ENCODE measurements around the gene ITGAD.
A peak's percentile ranks its signal among the peaks of the same experiment; 100 is the strongest.

Gene ITGAD

DNA sequence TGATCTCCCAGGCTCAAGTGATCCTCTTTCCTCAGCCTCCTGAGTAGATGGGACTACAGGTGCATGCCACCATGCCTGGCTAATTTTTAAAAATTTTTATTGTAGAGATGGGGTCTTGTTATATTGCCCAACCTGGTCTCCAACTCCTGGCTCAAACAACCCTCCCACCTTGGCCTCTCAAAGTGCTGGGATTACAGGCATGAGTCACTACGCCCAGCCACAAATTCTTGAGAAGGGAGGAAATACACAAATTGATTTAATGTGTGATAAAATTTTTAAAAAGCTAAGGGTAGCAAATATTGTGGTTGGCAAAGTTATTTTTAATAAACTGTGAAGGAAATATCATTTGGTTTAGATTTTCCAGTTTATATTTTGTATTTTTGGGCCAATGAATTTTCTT, 9.6 kb downstream of the ITGAD start:
- no peak for DNase-seq (ENCODE audit: low read depth)
- no peak overlapping the region for H3K4me3 ChIP-seq (ENCODE audit: low read depth, low read length)
- TF ChIP-seq, protein P1, sequence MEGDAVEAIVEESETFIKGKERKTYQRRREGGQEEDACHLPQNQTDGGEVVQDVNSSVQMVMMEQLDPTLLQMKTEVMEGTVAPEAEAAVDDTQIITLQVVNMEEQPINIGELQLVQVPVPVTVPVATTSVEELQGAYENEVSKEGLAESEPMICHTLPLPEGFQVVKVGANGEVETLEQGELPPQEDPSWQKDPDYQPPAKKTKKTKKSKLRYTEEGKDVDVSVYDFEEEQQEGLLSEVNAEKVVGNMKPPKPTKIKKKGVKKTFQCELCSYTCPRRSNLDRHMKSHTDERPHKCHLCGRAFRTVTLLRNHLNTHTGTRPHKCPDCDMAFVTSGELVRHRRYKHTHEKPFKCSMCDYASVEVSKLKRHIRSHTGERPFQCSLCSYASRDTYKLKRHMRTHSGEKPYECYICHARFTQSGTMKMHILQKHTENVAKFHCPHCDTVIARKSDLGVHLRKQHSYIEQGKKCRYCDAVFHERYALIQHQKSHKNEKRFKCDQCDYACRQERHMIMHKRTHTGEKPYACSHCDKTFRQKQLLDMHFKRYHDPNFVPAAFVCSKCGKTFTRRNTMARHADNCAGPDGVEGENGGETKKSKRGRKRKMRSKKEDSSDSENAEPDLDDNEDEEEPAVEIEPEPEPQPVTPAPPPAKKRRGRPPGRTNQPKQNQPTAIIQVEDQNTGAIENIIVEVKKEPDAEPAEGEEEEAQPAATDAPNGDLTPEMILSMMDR (IDR thresholded peaks at IDR 0.05; ENCODE audit: low read depth, low read length, missing control alignments), result no peak

DNA sequence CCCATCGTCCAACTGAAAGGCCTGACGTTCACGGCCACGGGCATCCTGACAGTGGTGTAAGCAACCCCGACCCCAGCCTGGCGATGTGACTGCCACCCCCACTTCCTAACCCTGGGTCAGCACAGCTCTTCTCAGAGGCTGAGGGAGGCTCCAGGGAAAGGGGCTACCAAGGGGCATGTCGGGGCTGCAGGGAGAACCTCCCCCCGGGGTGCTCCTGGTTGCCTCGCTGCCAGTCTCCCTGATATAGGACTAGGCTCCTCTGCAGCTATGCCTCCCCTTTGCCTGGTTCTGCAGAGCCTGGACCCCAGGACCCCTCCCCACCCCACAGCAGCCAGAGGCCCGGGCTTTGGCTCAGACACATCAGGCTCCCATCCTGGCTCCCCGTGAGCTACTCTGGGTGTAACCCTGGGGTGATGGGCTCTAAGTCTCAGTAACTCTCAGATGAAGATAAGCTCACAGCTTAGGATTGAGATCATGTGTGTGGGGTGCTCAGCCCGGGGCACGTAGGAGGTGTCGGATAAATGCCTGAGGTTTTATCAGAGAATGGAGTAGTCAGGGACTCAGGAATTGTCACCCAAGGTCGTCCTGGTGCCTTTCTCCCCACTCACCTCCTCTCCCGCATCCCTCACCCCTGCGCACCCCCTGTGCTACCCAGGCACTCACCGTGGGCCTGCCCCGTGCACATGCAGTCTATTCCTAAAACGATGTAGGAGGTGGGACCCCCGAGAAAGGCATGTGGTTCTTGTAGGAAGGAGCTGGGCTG, 10.6 kb downstream of the ITGAD start:
- TF ChIP-seq, protein P1 (IDR thresholded peaks at IDR 0.05; ENCODE audit: low read depth, low read length, missing control alignments), result no peak
- DNase-seq (ENCODE audit: low read depth), result no peak
- H3K4me3 ChIP-seq (ENCODE audit: low read depth, low read length), result peak overlapping the region; percentile 50

DNA sequence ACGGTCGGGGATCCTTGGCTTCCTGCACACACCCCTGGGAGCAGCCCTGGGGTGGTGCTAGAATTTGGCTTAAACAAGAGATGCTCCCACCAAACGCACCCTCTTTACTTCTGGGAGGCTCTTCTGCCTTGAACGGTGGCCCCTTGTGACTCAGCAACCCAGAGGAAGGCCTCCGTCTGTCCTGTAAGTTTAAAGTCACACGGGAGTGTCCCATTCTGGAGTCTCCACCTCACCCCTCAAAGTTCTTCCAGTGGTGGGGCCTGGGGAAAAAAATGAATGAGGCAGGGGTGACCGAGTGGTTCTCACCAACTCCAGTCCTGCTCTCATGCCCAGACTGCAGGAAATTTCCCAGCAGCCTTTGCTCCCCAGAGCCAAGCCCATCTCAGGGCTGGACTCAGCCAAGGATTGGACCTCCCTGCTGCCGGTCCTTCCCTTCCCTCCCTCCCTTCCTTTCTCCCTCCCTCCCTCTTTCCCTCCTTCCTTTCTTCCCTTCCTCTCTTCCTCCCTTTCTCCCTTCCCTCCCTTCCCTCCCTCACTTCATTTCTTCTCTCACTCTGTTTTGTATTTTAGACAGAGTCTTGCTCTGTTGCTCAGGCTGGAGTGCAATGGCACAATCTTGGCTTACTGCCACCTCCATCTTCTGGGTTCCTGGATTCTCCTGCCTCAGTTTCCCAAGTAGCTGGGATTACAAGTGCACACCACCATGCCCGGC, 11.4 kb downstream of the ITGAD start:
- no peak for DNase-seq (ENCODE audit: low read depth)
- H3K4me3 ChIP-seq (ENCODE audit: low read depth, low read length), result peak overlapping the region; percentile 50

DNA sequence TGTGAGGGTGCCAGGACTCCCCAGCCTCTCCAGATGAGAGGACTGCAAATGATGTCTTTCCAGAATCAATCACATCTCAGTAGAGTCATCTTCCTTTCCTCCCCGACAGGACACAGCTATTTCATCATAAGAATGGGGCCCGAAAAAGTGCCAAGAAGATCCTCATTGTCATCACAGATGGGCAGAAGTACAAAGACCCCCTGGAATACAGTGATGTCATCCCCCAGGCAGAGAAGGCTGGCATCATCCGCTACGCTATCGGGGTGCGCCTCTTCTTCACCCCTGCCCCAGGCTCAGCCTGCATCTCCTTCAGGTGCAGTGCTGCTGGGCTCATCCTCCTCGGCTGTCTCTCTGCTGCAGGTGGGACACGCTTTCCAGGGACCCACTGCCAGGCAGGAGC, 14.3 kb downstream of the ITGAD start:
- no peak overlapping the region for H3K4me3 ChIP-seq (ENCODE audit: low read depth, low read length)
- no peak for DNase-seq (ENCODE audit: low read depth)
- TF ChIP-seq, protein P1 (IDR thresholded peaks at IDR 0.05; ENCODE audit: low read depth, low read length, missing control alignments), result no peak

More for the DNA sequence above, 11.4 kb downstream of the ITGAD start:
- TF ChIP-seq, protein P1 (IDR thresholded peaks at IDR 0.05; ENCODE audit: low read depth, low read length, missing control alignments), result no peak

DNA sequence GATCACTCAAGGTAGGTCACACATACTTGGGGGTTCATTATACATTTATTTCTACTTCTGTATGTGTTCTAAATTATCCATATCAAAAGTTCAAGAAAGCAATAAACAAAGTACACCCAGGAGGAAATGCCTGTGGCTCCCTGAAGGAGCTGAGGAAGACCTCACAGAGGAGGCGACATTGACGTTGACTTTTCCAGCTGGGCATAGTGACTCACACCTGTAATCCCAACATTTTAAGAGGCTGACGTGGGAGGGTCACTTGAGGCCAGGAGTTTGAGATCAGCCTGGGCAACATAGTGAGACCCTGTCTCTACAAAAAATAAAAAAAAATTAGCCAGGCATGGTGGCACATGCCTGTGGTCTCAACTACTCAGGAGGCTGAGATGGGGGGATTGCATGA, 16.3 kb downstream of the ITGAD start:
- no peak overlapping the region for H3K4me3 ChIP-seq (ENCODE audit: low read depth, low read length)
- DNase-seq (ENCODE audit: low read depth), result no peak
- TF ChIP-seq, protein P1 (IDR thresholded peaks at IDR 0.05; ENCODE audit: low read depth, low read length, missing control alignments), result no peak

DNA sequence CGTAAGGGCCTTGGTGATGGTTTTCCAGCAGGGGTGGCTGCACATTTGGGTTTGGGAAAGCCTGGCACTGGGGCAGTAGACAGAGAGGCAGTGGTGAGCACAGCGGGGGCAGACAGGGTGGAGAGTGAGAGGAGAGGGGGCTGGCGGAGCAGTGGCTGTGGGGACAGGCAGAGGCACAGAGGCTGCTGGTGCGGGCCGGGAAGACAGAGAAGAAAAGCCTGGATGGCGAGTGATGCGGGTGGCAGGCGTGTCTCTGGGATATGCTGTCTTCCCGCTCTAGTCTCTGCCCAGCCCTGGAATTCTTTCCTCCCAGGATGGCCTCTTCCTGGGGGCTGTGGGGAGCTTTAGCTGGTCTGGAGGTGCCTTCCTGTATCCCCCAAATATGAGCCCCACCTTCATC, 16.9 kb downstream of the ITGAD start:
- no peak for DNase-seq (ENCODE audit: low read depth)
- TF ChIP-seq, protein P1 (IDR thresholded peaks at IDR 0.05; ENCODE audit: low read depth, low read length, missing control alignments), result no peak
- no peak overlapping the region for H3K4me3 ChIP-seq (ENCODE audit: low read depth, low read length)

Data from GM12864 (cell line).